ENCODE results near the gene DRAM2. TPM values are rescaled to one million over a fixed set of nuclear protein-coding genes. Genes with fewer than 3 reads are reported as not detected.

The DRAM2 gene
- total and polyA plus RNA-seq, 2 of the 13 experiments (the other 11 are each of a cell fraction or from before 2014, with no cell fraction given): 33.2 to 123 TPM

GRCh38 chr1:111129376-111129775 lies 10.5 kb downstream of the DRAM2 start (continued):
- TF ChIP-seq, protein P1, sequence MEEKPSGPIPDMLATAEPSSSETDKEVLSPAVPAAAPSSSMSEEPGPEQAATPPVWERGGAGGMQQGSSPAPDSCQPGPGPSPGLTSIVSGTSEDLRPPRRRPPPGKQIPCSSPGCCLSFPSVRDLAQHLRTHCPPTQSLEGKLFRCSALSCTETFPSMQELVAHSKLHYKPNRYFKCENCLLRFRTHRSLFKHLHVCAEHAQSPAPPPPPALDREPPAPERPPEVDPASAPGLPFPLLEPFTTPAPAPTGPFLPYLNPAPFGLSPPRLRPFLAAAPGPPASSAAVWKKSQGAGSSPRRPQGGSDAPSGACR (CRISPR knock-in tag; IDR thresholded peaks at IDR 0.05): no peak
- no peak for TF ChIP-seq THRA (CRISPR knock-in tag; IDR thresholded peaks at IDR 0.05; ENCODE audit: borderline replicate concordance)
- no peak for TF ChIP-seq MEF2D (CRISPR knock-in tag; IDR thresholded peaks at IDR 0.05)
- no peak for TF ChIP-seq ZFP82 (CRISPR knock-in tag; IDR thresholded peaks at IDR 0.05; ENCODE audit: borderline replicate concordance)
- TF ChIP-seq ZNF660 (CRISPR knock-in tag; IDR thresholded peaks at IDR 0.05; ENCODE audit: borderline replicate concordance, low read depth): no peak
- no peak for TF ChIP-seq PLRG1 (conservative IDR thresholded peaks at IDR 0.05)

- H4K20me1 ChIP-seq (ENCODE audit: insufficient read depth, low read length): no peaks in the 10 kb centered on the region
- no peaks in the 10 kb centered on the region for H3K79me2 ChIP-seq (ENCODE audit: insufficient read depth, low read length)
- peaks cover 2 to 28% of the 10 kb centered on the region in 2 experiments; a peak in 4 of 5 replicates for H3K36me3 ChIP-seq (replicated peaks in 1 of 2; ENCODE audit: control insufficient read depth in 1 of 2, insufficient read depth in 2 of 2, low read length in 2 of 2)
- ChIA-PET POLR2A (interaction anchor here (0.6 kb wide), 1 partner anchor 11 kb away, joined by 3 read pairs; no protein-coding TSS in a partner anchor), CTCF (ENCODE audit: low intra/inter-chr PET ratio, low total read pairs) (no interaction called here)
- no peaks in the 10 kb centered on the region for H3K27me3 ChIP-seq (ENCODE audit: control insufficient read depth in 1 of 2, insufficient read depth in 2 of 2, low read length in 2 of 2)
- no peak for DNase-seq (ENCODE audit: low spot score)
- no peak overlapping the region for H3K4me3 ChIP-seq (replicated peaks in 1 of 3; ENCODE audit: insufficient read depth in 1 of 3, low read depth in 2 of 3, low read length in 3 of 3)
- intact Hi-C loops (cut with micrococcal nuclease; ENCODE audit: unreplicated experiment) (no loop called here), in situ Hi-C loops (cut with HindIII; ENCODE audit: extremely low pct_ligation_motif_present, low pct_unique_long_range_greater_than_20kb) (no loop called here)
- H3K9ac ChIP-seq (ENCODE audit: insufficient read depth, low read depth, low read length): no peak overlapping the region
- WGBS (ENCODE audit: low lambda C conversion rate): 94% methylated on average over 3 of the region's 3 CpGs
- no peak overlapping the region for H3K4me2 ChIP-seq (ENCODE audit: low read depth, low read length)
- no peak overlapping the region for H2AFZ ChIP-seq (ENCODE audit: low read length)
- H3K9me3 ChIP-seq (ENCODE audit: low read length): no peaks in the 10 kb centered on the region
- ATAC-seq: no peak
- FAIRE-seq: no peak
- H3K27ac ChIP-seq (ENCODE audit: extremely low read length, insufficient read depth, low read length): no peak overlapping the region
- BruUV-seq (replicated peaks): no TSS peak
- H3K4me1 ChIP-seq (ENCODE audit: insufficient read depth, low read length): no peaks in the 10 kb centered on the region
- no peak for TF ChIP-seq MTA1 (CRISPR knock-in tag; IDR thresholded peaks at IDR 0.05; ENCODE audit: borderline replicate concordance)
- no peak for TF ChIP-seq FOXK2 (IDR thresholded peaks at IDR 0.05)
- TF ChIP-seq TFAP4 (IDR thresholded peaks at IDR 0.05; ENCODE audit: borderline replicate concordance, low read depth): no peak
- TF ChIP-seq TCF7 (IDR thresholded peaks at IDR 0.05; ENCODE audit: low read depth): no peak
- no peak for TF ChIP-seq MXD1 (CRISPR knock-in tag; IDR thresholded peaks at IDR 0.05)
- TF ChIP-seq SMAD9 (CRISPR knock-in tag; IDR thresholded peaks at IDR 0.05): no peak
- no peak for TF ChIP-seq LCORL (IDR thresholded peaks at IDR 0.05)
- no peak for TF ChIP-seq LCORL (CRISPR knock-in tag; IDR thresholded peaks at IDR 0.05)
- no peak for TF ChIP-seq NFYC (CRISPR knock-in tag; IDR thresholded peaks at IDR 0.05)
- no peak for TF ChIP-seq ZFP36 (IDR thresholded peaks at IDR 0.05; ENCODE audit: borderline replicate concordance, low read depth, low read length, partially characterized antibody)
- no peak for TF ChIP-seq ZNF574 (CRISPR knock-in tag; IDR thresholded peaks at IDR 0.05)
Observed at GRCh38 chr1:111127923-111128643, 11.8 kb downstream of the DRAM2 start.
